ENCODE data around the gene PPP1R11.
"Not testable (repeated sequence)": the region's sequence is repeated elsewhere in the genome, so short reads cannot be mapped to it uniquely, and the experiment has no call there.

Gene PPP1R11

GRCh38 chr6:30097902-30098768 lies 31.1 kb downstream of the PPP1R11 start:
- DNase-seq (ENCODE audit: low spot score), result no peak

GRCh38 chr6:30100154-30100553 lies 33.2 kb downstream of the PPP1R11 start:
- no peak for DNase-seq (ENCODE audit: low spot score)

- DNase-seq (ENCODE audit: low spot score), result peak; percentile 13
Measured at GRCh38 chr6:30100585-30101443, 33.8 kb downstream of the PPP1R11 start.

GRCh38 chr6:30101444-30102413 lies 34.7 kb downstream of the PPP1R11 start:
- peak; percentile 96 for DNase-seq (ENCODE audit: low spot score)

DNA sequence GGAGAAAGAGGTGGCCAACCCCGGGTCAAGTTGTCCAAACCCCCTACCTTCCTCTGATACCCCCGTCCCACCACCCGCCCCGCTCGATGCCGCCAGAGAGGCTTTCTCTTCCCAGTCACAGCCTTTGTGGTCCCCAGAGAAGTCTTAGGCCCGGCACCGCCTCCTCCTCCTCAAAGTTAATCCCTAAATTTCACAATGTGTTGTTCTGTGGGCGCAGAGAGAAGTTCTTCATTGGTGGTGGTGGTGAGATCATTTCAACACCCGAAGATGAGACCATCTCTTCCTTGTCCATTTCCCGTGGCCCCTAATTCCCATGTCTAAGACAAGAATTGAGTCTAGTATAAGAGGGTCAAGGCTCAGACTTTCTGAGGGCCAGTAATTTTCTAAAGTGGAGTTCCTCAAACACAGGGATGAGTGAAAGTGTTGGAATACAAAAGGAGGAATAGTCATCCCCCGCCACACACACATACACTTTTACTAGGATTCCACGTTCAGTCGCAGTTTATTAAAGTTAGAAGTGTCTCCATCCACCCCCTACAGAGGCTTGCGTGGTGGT lies 35.5 kb downstream of the PPP1R11 start:
- peak; percentile 19 for DNase-seq (ENCODE audit: low spot score)

DNA sequence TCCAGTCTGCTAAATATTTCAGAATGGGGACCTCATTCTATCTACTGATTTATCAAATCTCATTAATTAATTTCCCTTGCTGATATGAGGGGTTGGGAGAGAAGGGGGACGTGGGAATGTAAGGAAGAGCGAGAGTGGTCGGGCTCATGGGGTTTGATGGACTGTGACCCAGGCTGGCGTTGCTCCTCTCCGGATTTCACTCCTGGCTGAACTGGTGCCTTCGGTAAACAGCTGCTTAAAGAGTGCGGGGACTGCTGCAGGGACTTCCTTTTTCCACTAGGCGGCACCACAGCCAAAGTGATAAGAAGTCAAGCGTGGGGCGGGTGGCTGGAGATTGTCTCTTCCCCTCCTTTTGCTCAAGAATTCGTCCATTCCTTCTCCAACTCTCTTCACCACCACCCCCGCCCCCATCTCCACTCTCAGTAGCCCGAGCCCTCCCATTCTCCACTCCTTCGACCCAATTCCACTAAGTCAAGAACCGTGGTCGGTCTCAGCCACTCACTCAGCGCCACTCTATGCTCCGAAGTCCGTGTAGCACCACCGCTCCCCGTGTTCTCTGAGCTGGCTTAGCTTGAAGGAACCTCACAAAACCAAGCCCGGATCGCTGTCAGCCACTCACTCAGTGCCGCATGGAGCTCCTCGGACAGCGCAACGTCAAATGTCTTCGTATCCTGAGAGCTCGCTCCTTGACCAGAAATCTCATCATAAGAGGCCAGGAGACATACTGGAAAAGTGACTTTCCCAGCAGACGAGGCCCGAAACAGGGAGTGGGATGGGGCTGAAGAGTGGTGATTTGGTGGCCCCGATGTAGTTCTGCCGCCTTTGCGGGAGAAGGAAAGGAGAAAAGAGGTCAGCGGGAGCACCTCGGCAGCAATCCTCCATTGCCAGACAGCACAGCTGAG lies 36.2 kb downstream of the PPP1R11 start:
- peak; percentile 90 for DNase-seq (ENCODE audit: low spot score)

DNA sequence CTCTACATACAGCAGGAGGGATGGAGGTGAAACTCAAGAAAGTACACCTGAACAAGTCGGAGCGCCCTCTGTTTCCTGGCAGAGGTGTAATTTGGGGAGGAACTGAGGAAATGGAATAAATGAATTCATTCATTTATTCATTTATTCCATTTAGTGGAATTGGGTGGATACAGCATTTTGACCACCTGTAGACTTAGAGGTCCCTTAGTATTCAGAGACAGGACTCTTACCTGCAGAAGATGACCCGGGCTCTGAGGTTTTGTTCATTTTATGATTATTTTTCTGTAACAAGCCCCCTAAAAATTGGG lies 36.8 kb downstream of the PPP1R11 start:
- no peak for DNase-seq (ENCODE audit: low spot score)

DNA sequence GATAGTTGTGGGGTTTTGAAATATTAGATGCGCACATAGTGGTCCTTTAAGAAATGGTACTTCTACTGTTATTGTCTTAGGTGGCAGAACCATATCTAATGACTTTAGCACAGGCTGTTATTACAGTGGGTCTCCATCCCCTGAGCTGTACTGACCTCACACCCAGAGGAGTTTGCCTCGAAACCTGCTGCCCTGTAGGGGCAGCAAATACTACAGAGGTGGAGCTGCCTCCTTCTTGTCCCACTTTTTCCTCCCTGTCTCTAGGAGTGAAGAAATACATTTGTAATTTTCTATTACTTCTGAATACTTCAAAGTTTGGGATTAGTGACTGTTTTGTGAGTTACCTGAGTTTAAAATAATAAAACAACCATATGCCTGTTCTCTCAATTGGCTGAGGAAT lies 37.7 kb downstream of the PPP1R11 start:
- DNase-seq (ENCODE audit: low spot score), result no peak

DNA sequence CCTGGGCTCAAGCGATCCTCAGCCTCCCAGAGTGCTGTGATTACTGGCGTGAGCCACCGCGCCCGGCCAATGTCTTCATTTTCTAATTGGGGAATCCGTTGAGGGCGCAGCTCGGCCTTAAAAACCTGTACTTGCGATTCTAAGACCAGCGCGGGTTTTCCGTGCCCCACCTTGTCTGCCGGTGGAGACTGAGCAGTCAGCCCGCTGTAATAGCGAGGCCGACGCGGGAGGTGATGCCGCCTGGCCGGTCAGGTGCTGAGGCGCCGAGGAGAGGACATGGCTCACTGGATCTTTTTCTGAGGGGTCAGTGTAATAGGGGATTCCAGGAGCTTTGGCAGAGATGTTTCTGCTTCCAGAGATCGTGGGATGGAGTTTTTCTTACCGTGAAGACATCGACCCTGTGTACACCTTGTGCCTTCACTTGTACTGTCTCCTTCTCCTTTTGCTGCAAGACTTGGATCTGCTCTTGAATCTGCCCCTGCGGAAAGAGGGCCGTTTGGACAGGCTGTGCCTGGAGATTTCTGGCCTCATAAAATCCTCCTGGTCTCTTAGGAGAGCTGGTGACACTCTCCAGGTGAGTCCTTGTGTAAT lies 44.4 kb downstream of the PPP1R11 start:
- DNase-seq (ENCODE audit: low spot score), result no peak

DNA sequence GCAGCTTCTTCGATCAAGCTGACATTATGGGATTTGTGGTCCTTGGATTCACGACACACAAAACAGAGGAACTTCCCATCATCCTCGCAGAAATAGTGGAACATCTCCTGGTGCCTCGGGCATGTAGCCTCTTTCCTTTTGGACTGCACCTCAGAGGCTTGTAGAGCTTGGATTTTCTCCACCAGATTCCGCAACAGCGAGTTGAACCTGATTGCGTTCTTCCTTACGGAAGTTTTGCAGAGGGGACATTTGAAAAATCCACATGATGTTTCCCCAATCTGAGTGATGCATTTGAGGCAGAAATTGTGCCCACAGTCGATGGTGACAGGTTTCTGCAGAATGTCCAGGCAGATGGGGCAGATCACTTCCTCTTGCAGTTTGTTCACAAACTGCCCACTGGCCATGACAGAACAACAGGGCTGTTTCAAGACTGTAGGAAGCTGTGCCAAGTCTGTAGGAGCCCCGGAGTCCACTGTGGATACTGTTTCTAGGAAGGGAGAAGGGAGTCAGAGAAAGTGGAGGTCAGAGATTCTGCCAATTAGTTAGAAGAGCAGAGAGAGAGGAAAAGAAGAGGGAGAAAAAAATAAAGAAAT lies 45.5 kb downstream of the PPP1R11 start:
- DNase-seq (ENCODE audit: low spot score), result no peak

DNA sequence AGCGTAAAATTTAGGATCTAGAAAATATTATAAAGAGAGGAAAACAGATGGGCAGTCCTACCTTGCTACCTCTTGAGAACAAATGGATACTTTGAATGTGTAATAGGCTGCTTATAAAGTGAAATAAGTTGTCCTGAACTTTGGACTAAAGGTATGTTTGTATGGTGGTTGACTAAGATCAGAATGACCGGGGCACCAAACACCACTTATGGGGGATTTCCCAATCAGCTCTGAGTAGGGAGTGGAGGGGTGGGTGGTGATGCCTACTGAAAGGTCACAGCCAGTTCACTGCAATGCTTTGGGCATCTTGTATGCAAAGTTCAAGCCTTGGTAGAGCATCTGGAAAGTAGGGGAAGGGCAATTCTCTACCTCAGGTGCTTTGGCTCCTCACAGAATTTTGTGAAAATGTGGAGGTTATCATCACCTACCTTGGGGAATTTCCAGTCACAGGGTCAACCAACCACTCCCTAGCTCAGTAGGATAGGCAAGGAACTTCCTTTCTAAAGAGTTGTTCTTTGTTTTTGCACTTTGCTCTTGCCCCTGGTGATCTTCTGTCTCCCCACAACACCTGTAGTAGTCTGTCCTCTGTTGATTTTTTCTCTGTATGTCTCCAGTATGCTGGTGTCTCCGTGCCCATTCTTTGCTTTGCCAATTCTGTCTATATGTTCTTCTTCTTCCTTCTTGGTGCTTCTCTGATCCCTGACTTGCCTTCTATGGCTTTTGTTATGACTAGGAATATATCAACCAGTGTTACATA lies 46.2 kb downstream of the PPP1R11 start, which contains the start of gene TRIM31:
Gene TRIM31 (minus strand): TSS at position 88 of the 757 bp plus-strand sequence. CDS start 285 bp downstream, outside the sequence.
- no peak for DNase-seq (ENCODE audit: low spot score)

DNA sequence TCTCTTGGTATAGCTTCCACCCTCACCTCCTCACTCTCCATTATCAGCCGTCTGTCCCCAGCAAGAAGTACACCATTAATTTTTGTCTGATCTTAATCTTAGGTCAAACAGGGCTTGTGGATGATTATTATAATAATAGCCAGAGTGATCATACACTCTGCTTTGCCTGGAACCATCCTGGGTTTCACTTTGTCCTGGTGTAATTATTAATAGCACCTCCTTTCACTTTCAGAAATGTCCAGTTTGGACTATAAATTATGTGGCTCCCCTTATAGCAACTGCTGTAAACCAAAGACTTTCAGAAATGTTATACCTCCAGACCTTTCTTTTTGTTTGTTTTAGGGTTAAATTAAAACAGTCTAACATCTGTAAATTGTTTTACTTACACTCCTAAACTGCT lies 46.8 kb downstream of the PPP1R11 start:
- DNase-seq (ENCODE audit: low spot score), result no peak

DNA sequence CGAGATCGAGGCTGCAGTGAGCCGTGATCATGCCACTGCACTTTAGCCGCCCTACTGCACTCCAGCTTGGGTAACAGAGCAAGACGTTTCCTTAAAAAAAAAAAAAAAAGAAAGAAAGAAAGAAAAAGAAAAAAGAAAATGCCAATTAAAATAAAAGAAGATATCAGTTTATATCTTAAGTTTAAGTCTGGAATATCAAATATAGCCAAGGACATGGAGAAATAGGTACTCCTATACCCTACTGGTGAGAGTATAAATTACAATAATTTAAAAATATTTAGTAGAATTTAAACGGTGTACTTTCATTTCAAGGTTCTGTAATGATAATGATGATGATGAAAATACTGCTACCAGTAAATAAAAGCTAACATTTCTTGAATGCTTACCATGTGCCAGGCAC lies 49.7 kb downstream of the PPP1R11 start:
- no peak for DNase-seq (ENCODE audit: low spot score)

DNA sequence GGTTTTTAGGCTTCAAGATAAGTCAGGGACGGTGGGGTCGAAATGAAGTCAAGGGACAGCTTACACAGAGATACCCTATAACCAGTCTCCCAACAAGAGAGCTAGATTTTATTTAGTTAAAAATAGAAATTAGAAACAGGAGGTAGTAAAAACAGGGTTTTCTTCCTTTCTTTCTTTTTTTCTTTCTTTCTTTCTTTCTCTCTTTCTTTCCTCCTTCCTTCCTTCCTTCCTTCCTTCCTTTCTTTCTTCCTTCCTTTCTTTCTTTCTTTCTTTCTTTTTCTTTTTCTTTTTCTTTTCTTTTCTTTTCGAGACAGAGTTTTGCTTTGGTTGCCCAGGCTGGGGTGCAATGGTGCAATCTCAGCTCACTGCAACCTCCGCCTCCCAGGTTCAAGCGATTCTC lies 51.7 kb downstream of the PPP1R11 start:
- DNase-seq (ENCODE audit: low spot score), result not testable (repeated sequence)

Data from AG08395 (cell line).